Stimulated activated CD4-positive, alpha-beta T cell treated with anti-CD3 and anti-CD28 coated beads, Interleukin-12 subunit alpha, Interleukin-12 subunit beta, amount 100 ng/mL, for 24 hours (primary cell): Measurements from ENCODE around the gene EPHB2.

Experiments used
- DNase-seq, 2 experiments: peaks; one replicate each; pipeline ENCODE4 v3.0.0-alpha.2; 2020; ENCODE audit warnings: low read depth in 2 of 2

EPHB2 gene

GRCh38 chr1:22857661-22858060, 147.0 kb downstream of the EPHB2 start:
- DNase-seq: no peak

GRCh38 chr1:22860414-22860800, 149.8 kb downstream of the EPHB2 start:
- no peak for DNase-seq

GRCh38 chr1:22860883-22861385, 150.3 kb downstream of the EPHB2 start:
- DNase-seq: no peak

GRCh38 chr1:22861764-22862440, 151.3 kb downstream of the EPHB2 start:
- DNase-seq: no peak

GRCh38 chr1:22862752-22863151, 152.1 kb downstream of the EPHB2 start:
- no peak for DNase-seq

- no peak for DNase-seq
Observed at GRCh38 chr1:22863766-22864165, 153.1 kb downstream of the EPHB2 start.

GRCh38 chr1:22864886-22865285, 154.2 kb downstream of the EPHB2 start:
- no peak for DNase-seq

- DNase-seq: no peak
Observed at GRCh38 chr1:22865736-22866135, 155.1 kb downstream of the EPHB2 start.

- DNase-seq: no peak
Observed at GRCh38 chr1:22866868-22867267, 156.2 kb downstream of the EPHB2 start.

- no peak for DNase-seq
Observed at GRCh38 chr1:22868331-22868730, 157.7 kb downstream of the EPHB2 start.

- DNase-seq: no peak
Observed at GRCh38 chr1:22869325-22869724, 158.7 kb downstream of the EPHB2 start.

GRCh38 chr1:22870201-22870871, 159.7 kb downstream of the EPHB2 start:
- DNase-seq: no peak

- no peak for DNase-seq
Observed at GRCh38 chr1:22872981-22873664, 162.5 kb downstream of the EPHB2 start.

- DNase-seq: no peak
Observed at GRCh38 chr1:22874785-22875184, 164.1 kb downstream of the EPHB2 start.

GRCh38 chr1:22875241-22875640, 164.6 kb downstream of the EPHB2 start:
- DNase-seq: no peak

- DNase-seq: no peak
Observed at GRCh38 chr1:22875841-22876240, 165.2 kb downstream of the EPHB2 start.

- no peak for DNase-seq
Observed at GRCh38 chr1:22876359-22877111, 165.9 kb downstream of the EPHB2 start.

- DNase-seq: no peak
Observed at GRCh38 chr1:22877112-22877915, 166.7 kb downstream of the EPHB2 start.

- no peak for DNase-seq
Observed at GRCh38 chr1:22877980-22878379, 167.3 kb downstream of the EPHB2 start.

- DNase-seq: no peak
Observed at GRCh38 chr1:22878626-22879025, 168.0 kb downstream of the EPHB2 start.

GRCh38 chr1:22879445-22879844, 168.8 kb downstream of the EPHB2 start:
- no peak for DNase-seq
